Ovary (tissue), 9 donors: ENCODE data around the gene EGFLAM. TPM values are rescaled to one million over a fixed set of nuclear protein-coding genes. Genes with fewer than 3 reads are reported as not detected.

ENCODE experiments used
- DNase-seq, 5 donors: peaks; one replicate each; pipeline ENCODE4 v3.0.0-alpha.2; 2019 to 2020
- H3K27ac ChIP-seq, 2 donors: fragments of 200-600 bp; one replicate each; pipeline versions ENCODE4 v1.5.1 to v1.8.0; 2019 to 2022
- H3K27me3 ChIP-seq: fragments of 200-600 bp; one replicate; pipeline ENCODE4 v1.8.0; 2022
- H3K36me3 ChIP-seq: fragments of 200-600 bp; sonication (generic); one replicate; pipeline ENCODE4 v1.5.1; 2019
- H3K4me1 ChIP-seq: one replicate; pipeline ENCODE4 v1.8.1; 2013; ENCODE audit warnings: mild to moderate bottlenecking, moderate library complexity; ENCODE audit not compliant: insufficient read depth
- H3K4me3 ChIP-seq: fragments of 200-600 bp; sonication (generic); one replicate; pipeline ENCODE4 v1.5.1; 2017
- H3K9me3 ChIP-seq, 2 donors: fragments of 200-600 bp in 1 of 2; sonication (generic) in 1 of 2; one replicate each; pipeline versions ENCODE4 v1.5.1 to v1.8.1; 2013 to 2019; ENCODE audit warnings: mild to moderate bottlenecking in 1 of 2, moderate library complexity in 1 of 2
- EP300 ChIP-seq: sonication (generic); formaldehyde crosslinking; IDR thresholded peaks from one replicate; pipeline ENCODE4 v1.6.1; 2017; ENCODE audit warnings: antibody characterized with exemption
- POLR2A ChIP-seq: fragments of 450-650 bp; IDR thresholded peaks from one replicate; pipeline ENCODE4 v1.6.1; 2017; ENCODE audit warnings: antibody characterized with exemption, mild to moderate bottlenecking, moderate library complexity
- WGBS, 3 donors: extraction: QIAGEN DNeasy Blood & Tissue Kit in 1 of 3; methylation state at CpG; one replicate each; pipeline versions ENCODE4 v1.1.5 to v1.1.7; 2013 to 2017; 5-methylcytosine and 5-hydroxymethylcytosine counted together
- intact Hi-C, 4 donors: fragments of 100-400 bp; cut with DNase I; formaldehyde crosslinking; loops; one replicate each; pipeline versions ENCODE4 v1.11.0 to v1.15.1; 2022 to 2023
- polyA plus RNA-seq, 2 donors: library from polyadenylated mRNA; stranded (reverse); fragments of 200-250 nt in 1 of 2; fragments of 350-450 nt in 1 of 2; fragmentation: Illumina TruSeq in 1 of 2; extraction: RNeasy Lipid Tissue Mini Kit (QIAGEN cat#74804) in 1 of 2; gene quantifications; one replicate each; pipeline ENCODE4 v1.2.3, GENCODE V29; 2013 to 2014
- total RNA-seq, 7 donors: library from RNA; depleted of rRNA in 2 of 7; stranded (reverse); fragments of >200 nt in 2 of 7; fragmentation: NEBNext Ultra II Directional in 3 of 7; extraction: Animal tissue kit (Norgen Biotek cat#: 25700) in 3 of 7; gene quantifications; one replicate each; pipeline versions ENCODE4 v1.1.0 to v1.2.4, GENCODE V29; 2016 to 2023
- TF ChIP-seq, protein P1 (sequence below), 3 donors: fragments of 450-650 bp in 2 of 3; fragments of 200-600 bp in 1 of 3; IDR thresholded peaks; one replicate each; pipeline versions ENCODE4 v1.5.1 to v1.8.0; 2016 to 2022; ENCODE audit warnings: antibody characterized with exemption in 3 of 3, mild to moderate bottlenecking in 1 of 3
- donor health status: DM: no; HTN: no; CAD: no; lungs with moderate emphysema.
- donor health status: DM: no; HTN: no; CAD: no.
- donor health status: Bipolar disorder and iron deficiency.
- donor health status: DM: yes; HTN: yes; CAD: no.
- donor health status: DM: no; HTN: no; CAD: no.
- donor health status: DM: yes; HTN: yes; CAD: no.

EGFLAM gene
- total and polyA plus RNA-seq, 9 donors, result 6.1 to 37.8 (median 17.1) TPM

DNA sequence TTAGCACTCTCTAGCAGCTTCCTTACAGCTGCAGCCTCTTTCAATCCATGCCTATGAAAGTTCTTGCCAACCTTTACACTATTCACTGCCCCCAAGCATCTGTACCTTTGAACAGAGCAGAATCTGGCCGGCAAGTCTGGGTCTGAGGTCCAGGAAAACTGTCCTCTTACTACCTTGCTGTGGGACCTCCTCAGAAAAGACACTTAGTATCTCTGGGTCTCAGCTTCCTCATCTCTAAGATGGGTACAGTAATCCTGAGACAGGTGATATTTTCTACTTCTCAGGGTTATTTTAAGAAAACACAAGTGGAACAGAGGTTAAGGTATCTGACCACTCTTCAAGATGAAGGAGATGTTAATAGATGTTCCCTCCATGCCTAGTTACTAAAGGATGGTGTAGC, 120.2 kb downstream of the EGFLAM start:
- Histone ChIP-seq H3K9me3 (no peaks in the 10 kb centered on the region), H3K4me1 (peaks cover 7% of the 10 kb centered on the region)
- intact Hi-C loops, result loop anchor here in 1 of 4 donors (10.0 kb wide), 1 partner anchor 124 kb away; the partner anchor contains the start of gene EGFLAM

DNA sequence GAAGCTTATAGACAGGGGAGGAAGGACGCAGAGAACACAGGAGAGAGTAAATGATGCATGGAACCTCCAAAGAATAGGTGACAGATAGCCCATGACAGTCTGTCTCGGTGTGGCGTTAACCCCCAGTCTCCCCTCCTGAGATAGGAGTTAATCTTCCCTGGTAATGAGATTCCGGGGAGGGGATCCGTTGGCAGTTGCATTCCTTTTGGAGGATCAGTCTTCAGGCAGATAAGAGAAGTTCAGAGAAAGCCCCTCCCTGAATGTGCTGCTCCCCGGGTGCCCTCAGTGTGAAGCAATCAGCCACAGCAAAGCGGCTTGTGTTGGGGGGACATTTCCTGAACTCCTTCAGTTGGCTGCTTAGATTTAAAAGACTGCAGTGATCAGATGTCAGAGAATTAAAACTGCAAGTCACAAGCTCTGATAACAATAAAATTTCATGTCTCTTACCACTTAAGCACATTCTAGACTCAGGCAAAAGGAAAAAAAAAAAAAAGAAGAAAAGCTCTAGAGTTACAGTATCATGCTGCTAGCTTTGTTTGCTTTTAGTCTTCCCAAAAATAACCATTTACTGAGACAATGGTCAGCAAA, 121.1 kb downstream of the EGFLAM start:
- intact Hi-C loops, result loop anchor here in 1 of 4 donors (10.0 kb wide), 1 partner anchor 125 kb away; the partner anchor contains the start of gene EGFLAM
- TF ChIP-seq, protein P1, sequence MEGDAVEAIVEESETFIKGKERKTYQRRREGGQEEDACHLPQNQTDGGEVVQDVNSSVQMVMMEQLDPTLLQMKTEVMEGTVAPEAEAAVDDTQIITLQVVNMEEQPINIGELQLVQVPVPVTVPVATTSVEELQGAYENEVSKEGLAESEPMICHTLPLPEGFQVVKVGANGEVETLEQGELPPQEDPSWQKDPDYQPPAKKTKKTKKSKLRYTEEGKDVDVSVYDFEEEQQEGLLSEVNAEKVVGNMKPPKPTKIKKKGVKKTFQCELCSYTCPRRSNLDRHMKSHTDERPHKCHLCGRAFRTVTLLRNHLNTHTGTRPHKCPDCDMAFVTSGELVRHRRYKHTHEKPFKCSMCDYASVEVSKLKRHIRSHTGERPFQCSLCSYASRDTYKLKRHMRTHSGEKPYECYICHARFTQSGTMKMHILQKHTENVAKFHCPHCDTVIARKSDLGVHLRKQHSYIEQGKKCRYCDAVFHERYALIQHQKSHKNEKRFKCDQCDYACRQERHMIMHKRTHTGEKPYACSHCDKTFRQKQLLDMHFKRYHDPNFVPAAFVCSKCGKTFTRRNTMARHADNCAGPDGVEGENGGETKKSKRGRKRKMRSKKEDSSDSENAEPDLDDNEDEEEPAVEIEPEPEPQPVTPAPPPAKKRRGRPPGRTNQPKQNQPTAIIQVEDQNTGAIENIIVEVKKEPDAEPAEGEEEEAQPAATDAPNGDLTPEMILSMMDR (IDR thresholded peaks at IDR 0.05), result no peak
- TF ChIP-seq POLR2A, result no peak
- Histone ChIP-seq H3K4me1 (peaks cover 3% of the 10 kb centered on the region), H3K36me3 (no peaks in the 10 kb centered on the region), H3K27ac (no peak overlapping the region), H3K9me3 (no peaks in the 10 kb centered on the region), H3K27me3 (no peaks in the 10 kb centered on the region), H3K4me3 (no peak overlapping the region)
- DNase-seq, result no peak
- WGBS, 3 donors, result 24 to 39% (median 31%) methylated on average over 7 of the region's 7 CpGs

More for the DNA sequence above, 120.2 kb downstream of the EGFLAM start:
- TF ChIP-seq, protein P1 (IDR thresholded peaks at IDR 0.05), result no peak
- no peak for TF ChIP-seq EP300
- no peak for TF ChIP-seq POLR2A
- Histone ChIP-seq H3K27ac (no peak overlapping the region), H3K4me3 (no peak overlapping the region), H3K36me3 (no peaks in the 10 kb centered on the region), H3K27me3 (no peaks in the 10 kb centered on the region)
- WGBS, 3 donors, result 81 to 96% (median 90%) methylated on average over 1 of the region's 1 CpG
- no peak for DNase-seq

- 81 to 86% (median 83%) methylated on average over 4 of the region's 4 CpGs for WGBS, 3 donors
- no peaks in the 10 kb centered on the region for H3K9me3 ChIP-seq
- TF ChIP-seq, protein P1 (IDR thresholded peaks at IDR 0.05), result no peak
- no peak for TF ChIP-seq EP300
- TF ChIP-seq POLR2A, result no peak
- H3K36me3 ChIP-seq, result no peaks in the 10 kb centered on the region
- intact Hi-C loops, result no loop called here
- no peaks in the 10 kb centered on the region for H3K27me3 ChIP-seq
- no peak overlapping the region for H3K4me3 ChIP-seq
- H3K27ac ChIP-seq, result no peak overlapping the region
- H3K4me1 ChIP-seq, result peaks cover 3% of the 10 kb centered on the region
- no peak for DNase-seq
Measured at GRCh38 chr5:38380537-38380936, 122.2 kb downstream of the EGFLAM start.

GRCh38 chr5:38381361-38381760, 123.0 kb downstream of the EGFLAM start:
- 94 to 95% (median 95%) methylated on average over 5 of the region's 5 CpGs for WGBS, 3 donors
- H3K4me1 ChIP-seq, result peaks cover 3% of the 10 kb centered on the region
- no peak overlapping the region for H3K4me3 ChIP-seq
- intact Hi-C loops, result no loop called here
- TF ChIP-seq, protein P1 (IDR thresholded peaks at IDR 0.05), result no peak
- no peak for TF ChIP-seq POLR2A
- TF ChIP-seq EP300, result no peak
- no peak overlapping the region for H3K27ac ChIP-seq
- no peaks in the 10 kb centered on the region for H3K27me3 ChIP-seq
- H3K36me3 ChIP-seq, result no peaks in the 10 kb centered on the region
- H3K9me3 ChIP-seq, result no peaks in the 10 kb centered on the region
- DNase-seq, result no peak
